IPS-18c (cell line): ENCODE data around the gene DHX34.
"Not testable (repeated sequence)": the region's sequence is repeated elsewhere in the genome, so short reads cannot be mapped to it uniquely, and the experiment has no call there.

Experiments
- H3K4me3 ChIP-seq: 2 replicates; pipeline ENCODE4 v1.7.0; 2013; ENCODE audit warnings: low read depth, mild to moderate bottlenecking, low read length, moderate library complexity; ENCODE audit not compliant: insufficient read depth
- H3K9me3 ChIP-seq: one replicate; pipeline ENCODE4 v1.6.1; 2013; ENCODE audit warnings: mild to moderate bottlenecking, low read length, moderate library complexity; ENCODE audit not compliant: control insufficient read depth, insufficient read depth

The DHX34 gene

GRCh38 chr19:47353307-47353712 lies 4.2 kb downstream of the DHX34 start:
- Histone ChIP-seq H3K9me3 (no peaks in the 10 kb centered on the region), H3K4me3 (no peak overlapping the region)

GRCh38 chr19:47356900-47357299 lies 7.8 kb downstream of the DHX34 start:
- H3K4me3 ChIP-seq: no peak overlapping the region
- H3K9me3 ChIP-seq: no peaks in the 10 kb centered on the region

- Histone ChIP-seq H3K9me3 (no peaks in the 10 kb centered on the region), H3K4me3 (no peak overlapping the region)
Measured at GRCh38 chr19:47357788-47358680, 8.9 kb downstream of the DHX34 start.

GRCh38 chr19:47358936-47359335 lies 9.8 kb downstream of the DHX34 start:
- H3K4me3 ChIP-seq: no peak overlapping the region
- H3K9me3 ChIP-seq: no peaks in the 10 kb centered on the region

- Histone ChIP-seq H3K9me3 (no peaks in the 10 kb centered on the region), H3K4me3 (no peak overlapping the region)
Measured at GRCh38 chr19:47362321-47362720, 13.2 kb downstream of the DHX34 start.

GRCh38 chr19:47363758-47364531 lies 14.8 kb downstream of the DHX34 start:
- no peaks in the 10 kb centered on the region for H3K9me3 ChIP-seq
- no peak overlapping the region for H3K4me3 ChIP-seq

- not testable (repeated sequence) for H3K4me3 ChIP-seq, H3K9me3 ChIP-seq
Measured at GRCh38 chr19:47365455-47365854, 16.3 kb downstream of the DHX34 start.

GRCh38 chr19:47370045-47370611 lies 21.0 kb downstream of the DHX34 start:
- no peaks in the 10 kb centered on the region for H3K9me3 ChIP-seq

GRCh38 chr19:47371261-47371660 lies 22.1 kb downstream of the DHX34 start:
- H3K9me3 ChIP-seq: no peaks in the 10 kb centered on the region
- no peak overlapping the region for H3K4me3 ChIP-seq

More at GRCh38 chr19:47370045-47370611, 21.0 kb downstream of the DHX34 start:
- no peak overlapping the region for H3K4me3 ChIP-seq

GRCh38 chr19:47372603-47373002 lies 23.5 kb downstream of the DHX34 start:
- Histone ChIP-seq H3K4me3 (no peak overlapping the region), H3K9me3 (no peaks in the 10 kb centered on the region)

GRCh38 chr19:47373246-47374240 lies 24.4 kb downstream of the DHX34 start:
- H3K9me3 ChIP-seq: no peaks in the 10 kb centered on the region
- no peak overlapping the region for H3K4me3 ChIP-seq

GRCh38 chr19:47374876-47375693 lies 26.0 kb downstream of the DHX34 start:
- H3K9me3 ChIP-seq: no peaks in the 10 kb centered on the region
- no peak overlapping the region for H3K4me3 ChIP-seq

- no peak overlapping the region for H3K4me3 ChIP-seq
- no peaks in the 10 kb centered on the region for H3K9me3 ChIP-seq
Measured at GRCh38 chr19:47375694-47376588, 26.8 kb downstream of the DHX34 start.

GRCh38 chr19:47376589-47377144 lies 27.6 kb downstream of the DHX34 start:
- no peak overlapping the region for H3K4me3 ChIP-seq

GRCh38 chr19:47377208-47377701 lies 28.1 kb downstream of the DHX34 start:
- no peaks in the 10 kb centered on the region for H3K9me3 ChIP-seq
- no peak overlapping the region for H3K4me3 ChIP-seq

More at GRCh38 chr19:47376589-47377144, 27.6 kb downstream of the DHX34 start:
- H3K9me3 ChIP-seq: no peaks in the 10 kb centered on the region
